Measurements from ENCODE around the gene MARK4.

MARK4 gene

GRCh38 chr19:45275370-45275971 lies 24.4 kb downstream of the MARK4 start:
- DNase-seq: peak; percentile 36

GRCh38 chr19:45276284-45276687 lies 25.2 kb downstream of the MARK4 start:
- peak; percentile 35 for DNase-seq

GRCh38 chr19:45278087-45278486 lies 27.0 kb downstream of the MARK4 start:
- DNase-seq: no peak

GRCh38 chr19:45279587-45280192 lies 28.6 kb downstream of the MARK4 start:
- DNase-seq: no peak

GRCh38 chr19:45280471-45280961 lies 29.4 kb downstream of the MARK4 start:
- DNase-seq: no peak

GRCh38 chr19:45283443-45284033 lies 32.5 kb downstream of the MARK4 start:
- DNase-seq: no peak

- DNase-seq: no peak
Measured at GRCh38 chr19:45290381-45290931, 39.4 kb downstream of the MARK4 start.

GRCh38 chr19:45291834-45292233 lies 40.8 kb downstream of the MARK4 start:
- DNase-seq: no peak

GRCh38 chr19:45293682-45294081 lies 42.6 kb downstream of the MARK4 start:
- no peak for DNase-seq

GRCh38 chr19:45294291-45295029 lies 43.4 kb downstream of the MARK4 start:
- DNase-seq: peak; percentile 13

- DNase-seq: no peak
Measured at GRCh38 chr19:45295873-45296272, 44.8 kb downstream of the MARK4 start.

GRCh38 chr19:45296355-45296754 lies 45.3 kb downstream of the MARK4 start:
- DNase-seq: no peak

GRCh38 chr19:45297674-45298073 lies 46.6 kb downstream of the MARK4 start:
- no peak for DNase-seq

- no peak for DNase-seq
Measured at GRCh38 chr19:45298264-45298663, 47.2 kb downstream of the MARK4 start.

- no peak for DNase-seq
Measured at GRCh38 chr19:45299719-45300118, 48.6 kb downstream of the MARK4 start.

- no peak for DNase-seq
Measured at GRCh38 chr19:45302416-45302815, 51.3 kb downstream of the MARK4 start.

GRCh38 chr19:45303269-45304060 lies 52.4 kb downstream of the MARK4 start:
- no peak for DNase-seq

GRCh38 chr19:45304141-45304926 lies 53.3 kb downstream of the MARK4 start:
- DNase-seq: no peak

GRCh38 chr19:45305007-45305406 lies 53.9 kb downstream of the MARK4 start:
- no peak for DNase-seq

GRCh38 chr19:45305421-45305820 lies 54.4 kb downstream of the MARK4 start:
- no peak for DNase-seq

- no peak for DNase-seq
Measured at GRCh38 chr19:45306040-45306439, 55.0 kb downstream of the MARK4 start.

All from DMS53 (cell line).